HG03378 (cell line): Measurements from ENCODE around the gene MYOT.
A peak's percentile ranks its signal among the peaks of the same experiment; 100 is the strongest.
"Not testable (repeated sequence)": the region's sequence is repeated elsewhere in the genome, so short reads cannot be mapped to it uniquely, and the experiment has no call there.

Source experiments
- ATAC-seq: cut with Tn5 transposase; IDR thresholded peaks from one replicate; pipeline ENCODE4 v1.9.1; 2021; ENCODE audit warnings: mild to moderate bottlenecking, moderate library complexity; ENCODE audit not compliant: unreplicated experiment

MYOT gene

DNA sequence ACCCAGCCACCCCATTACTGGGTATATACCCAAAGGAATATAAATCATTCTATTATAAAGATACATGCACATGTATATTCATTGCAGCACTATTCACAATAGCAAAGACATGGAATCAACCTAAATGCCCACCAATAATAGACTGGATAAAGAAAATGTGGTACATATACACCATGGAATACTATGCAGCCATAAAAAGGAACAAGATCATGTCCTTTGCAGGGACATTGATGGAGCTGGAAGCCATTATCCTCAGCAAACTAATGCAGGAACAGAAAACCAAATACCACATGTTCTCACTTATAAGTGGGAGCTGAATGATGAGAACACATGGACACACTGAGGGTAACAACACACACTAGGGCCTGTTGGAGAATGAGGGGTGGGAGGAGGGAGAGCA lies 14.5 kb upstream of the MYOT start:
- not testable (repeated sequence) for ATAC-seq

DNA sequence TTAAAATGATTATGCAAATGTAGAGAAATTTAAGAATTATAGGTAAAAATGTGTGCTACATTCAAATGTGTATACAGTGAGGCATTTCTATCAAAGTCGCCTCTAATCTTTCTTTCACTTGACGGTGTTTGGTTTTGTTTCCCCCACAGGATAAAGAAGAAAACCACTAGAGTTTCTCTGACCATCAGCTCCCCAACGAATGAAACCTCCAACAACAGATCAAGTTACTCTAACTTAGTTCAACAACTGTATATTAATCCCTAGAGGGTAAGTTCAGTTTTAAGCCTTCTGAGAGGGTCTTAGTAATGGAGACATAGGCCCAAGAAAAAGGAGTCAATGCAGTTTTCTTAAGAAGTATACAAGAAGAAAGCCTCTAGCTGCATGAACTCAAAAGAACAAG lies 11.5 kb upstream of the MYOT start:
- ATAC-seq, result no peak

DNA sequence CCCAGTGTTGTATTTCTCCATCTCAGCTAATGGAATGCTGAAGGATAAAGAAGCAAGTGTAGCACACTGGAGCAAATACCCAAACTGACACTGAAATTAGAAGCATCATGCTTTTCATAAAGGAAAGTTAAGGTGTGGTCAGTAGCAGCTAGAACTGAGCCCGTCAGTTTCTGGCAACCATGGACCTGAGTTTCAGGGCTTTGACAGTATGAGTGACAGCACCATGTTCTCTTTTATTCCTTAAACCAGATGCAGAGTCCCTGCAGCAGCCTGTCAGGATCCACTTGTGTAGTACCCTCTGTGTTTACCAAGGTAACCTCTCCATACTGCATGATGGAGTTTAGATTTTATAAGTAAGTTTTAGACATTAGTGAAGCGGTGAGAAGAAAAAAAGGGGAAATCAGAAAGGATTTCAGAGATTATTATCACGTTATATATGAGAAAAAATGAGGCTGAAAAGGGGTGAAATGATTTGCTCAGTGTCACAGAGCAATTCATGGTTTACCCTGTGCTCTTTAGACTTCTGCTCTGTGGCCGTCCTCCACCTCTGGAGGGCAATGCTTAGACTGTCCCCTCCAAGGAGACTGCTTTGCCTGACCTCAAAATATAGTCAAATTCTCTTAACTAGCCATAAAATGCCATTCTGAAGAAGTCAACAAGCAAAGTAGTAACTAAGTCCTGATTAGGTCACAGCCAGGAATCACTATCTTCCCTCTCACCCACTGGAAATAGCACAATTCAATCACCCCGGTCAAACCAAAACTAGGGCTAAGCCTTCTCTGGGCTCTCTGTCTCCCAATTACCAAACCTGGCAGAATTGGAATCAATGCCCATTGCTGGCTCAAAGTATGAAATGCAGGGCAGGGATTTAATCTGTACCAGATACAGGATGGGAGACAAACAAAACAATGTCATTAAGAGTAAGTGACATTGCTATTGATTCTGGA lies 10.5 kb upstream of the MYOT start:
- no peak for ATAC-seq

DNA sequence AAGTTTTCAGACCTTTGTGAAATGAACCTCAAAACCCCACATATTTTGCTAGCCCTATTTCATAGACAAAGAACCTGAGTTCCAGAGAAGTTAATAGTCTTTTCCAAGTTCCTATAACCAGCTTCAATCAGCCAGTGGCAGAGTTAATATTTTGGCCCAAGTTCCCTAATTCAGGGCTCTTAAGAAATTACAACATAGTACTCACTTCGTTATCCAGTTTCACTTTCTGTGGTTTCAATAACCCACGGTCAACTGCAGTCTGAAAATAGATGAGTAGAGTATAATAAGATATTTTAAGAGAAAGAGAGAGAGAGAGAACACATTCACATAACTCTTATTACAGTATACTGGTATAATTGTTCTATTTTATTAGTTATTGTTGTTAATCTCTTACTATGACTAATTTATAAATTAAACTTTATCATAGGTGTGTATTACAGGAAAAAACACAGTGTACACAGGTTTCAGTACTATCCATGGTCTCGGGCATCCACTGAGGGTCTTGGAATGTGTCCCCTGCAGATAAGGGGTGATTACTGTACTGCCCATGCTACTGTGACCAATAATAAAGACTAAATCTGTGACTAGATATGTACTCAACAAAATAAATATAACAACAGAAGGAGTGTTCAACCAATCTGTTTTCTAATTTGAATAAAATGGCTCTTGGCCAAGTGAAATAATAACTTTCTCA lies 9.3 kb upstream of the MYOT start:
- peak; percentile 84 for ATAC-seq

DNA sequence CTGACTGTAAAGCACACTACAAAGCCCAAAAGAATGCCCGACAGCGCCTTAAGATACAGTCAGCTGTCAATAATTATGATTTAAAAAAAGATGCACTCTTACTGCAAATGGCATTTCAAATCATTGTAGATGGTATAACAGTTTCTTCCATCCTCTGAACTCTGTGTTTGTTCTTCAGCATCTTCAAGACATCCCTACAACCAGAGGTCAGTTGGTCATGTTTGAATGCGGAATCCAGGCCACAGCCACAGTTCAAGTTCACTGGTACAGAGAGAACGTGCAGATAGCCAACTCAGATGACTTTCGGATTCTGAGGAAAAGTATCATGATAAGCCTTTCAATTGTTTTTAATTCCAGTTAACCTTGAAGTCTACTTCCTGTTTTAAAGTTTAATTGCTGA lies 8.7 kb upstream of the MYOT start:
- ATAC-seq, result no peak

DNA sequence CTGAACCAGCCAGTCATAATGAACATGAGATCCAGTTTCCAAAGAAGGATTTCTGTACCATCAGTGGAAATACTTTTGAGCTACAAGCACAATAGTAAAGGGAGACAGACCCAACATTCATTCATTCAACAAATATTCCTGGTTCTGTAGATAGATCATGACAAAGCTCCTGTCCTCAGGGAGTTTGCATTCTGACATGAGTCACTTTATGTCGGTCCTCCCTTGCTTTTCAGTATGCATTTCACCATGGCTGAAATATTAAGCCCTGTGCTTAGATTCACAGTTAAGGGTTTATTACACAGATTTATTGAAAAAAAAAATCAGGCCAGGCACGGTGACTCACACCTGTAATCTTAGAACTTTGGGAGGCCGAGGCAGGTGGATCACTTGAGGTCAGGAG lies 5.4 kb upstream of the MYOT start:
- no peak for ATAC-seq

DNA sequence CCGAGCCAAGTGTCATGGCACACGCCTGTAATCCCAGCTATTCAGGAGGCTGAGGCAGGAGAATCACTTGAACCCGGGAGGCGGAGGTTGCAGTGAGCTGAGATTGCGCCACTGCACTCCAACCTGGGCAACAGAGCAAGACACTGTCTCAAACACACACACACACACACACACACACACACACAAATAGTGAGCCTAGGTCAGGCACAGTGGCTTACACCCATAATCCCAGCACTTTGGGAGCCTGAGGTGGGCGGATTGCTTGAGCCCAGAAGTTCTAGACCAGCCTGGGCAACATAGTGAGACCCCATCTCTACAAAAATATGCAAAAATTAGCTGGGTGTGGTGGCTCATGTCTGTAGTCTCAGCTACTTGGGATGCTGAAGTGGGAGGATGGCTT lies 4.0 kb upstream of the MYOT start:
- ATAC-seq, result not testable (repeated sequence)

DNA sequence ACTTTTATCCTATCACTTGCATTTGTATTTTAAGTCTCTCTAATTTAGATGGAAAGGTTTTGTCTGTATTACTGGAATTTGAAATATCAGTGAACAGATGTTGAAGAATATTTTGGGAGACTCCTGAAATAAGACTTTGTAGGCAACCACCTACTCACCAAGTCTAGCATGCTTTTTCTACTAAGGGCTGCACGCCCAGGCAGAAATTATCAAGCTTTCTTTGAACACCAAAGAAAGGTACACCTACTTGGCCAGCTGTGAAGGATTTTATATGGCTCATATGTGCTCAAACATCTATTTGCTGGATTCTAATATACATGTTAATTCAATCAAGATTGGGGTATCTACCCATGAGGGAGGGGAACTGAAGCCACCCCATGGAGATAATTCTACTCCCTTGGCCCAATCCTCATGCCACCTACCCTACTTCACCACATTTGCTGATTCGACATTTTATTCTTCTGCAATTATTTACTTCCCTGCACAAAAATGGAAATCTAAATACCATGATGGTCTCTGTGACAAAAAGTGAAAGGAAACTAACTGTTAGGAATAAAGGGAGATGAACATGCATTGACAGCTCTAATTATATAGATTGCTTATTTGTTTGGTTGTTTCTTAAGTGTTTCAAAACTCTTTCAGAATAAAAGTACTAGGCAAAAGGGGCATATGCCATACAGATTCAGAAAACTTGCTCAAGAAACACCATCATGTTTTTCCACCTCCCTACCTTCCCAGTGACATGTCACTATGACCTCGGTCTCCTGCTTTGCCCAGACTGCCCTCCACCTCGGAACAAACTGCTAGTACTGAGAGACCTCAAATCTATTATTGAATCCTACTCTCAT lies 895 bp upstream of the MYOT start:
- no peak for ATAC-seq

DNA sequence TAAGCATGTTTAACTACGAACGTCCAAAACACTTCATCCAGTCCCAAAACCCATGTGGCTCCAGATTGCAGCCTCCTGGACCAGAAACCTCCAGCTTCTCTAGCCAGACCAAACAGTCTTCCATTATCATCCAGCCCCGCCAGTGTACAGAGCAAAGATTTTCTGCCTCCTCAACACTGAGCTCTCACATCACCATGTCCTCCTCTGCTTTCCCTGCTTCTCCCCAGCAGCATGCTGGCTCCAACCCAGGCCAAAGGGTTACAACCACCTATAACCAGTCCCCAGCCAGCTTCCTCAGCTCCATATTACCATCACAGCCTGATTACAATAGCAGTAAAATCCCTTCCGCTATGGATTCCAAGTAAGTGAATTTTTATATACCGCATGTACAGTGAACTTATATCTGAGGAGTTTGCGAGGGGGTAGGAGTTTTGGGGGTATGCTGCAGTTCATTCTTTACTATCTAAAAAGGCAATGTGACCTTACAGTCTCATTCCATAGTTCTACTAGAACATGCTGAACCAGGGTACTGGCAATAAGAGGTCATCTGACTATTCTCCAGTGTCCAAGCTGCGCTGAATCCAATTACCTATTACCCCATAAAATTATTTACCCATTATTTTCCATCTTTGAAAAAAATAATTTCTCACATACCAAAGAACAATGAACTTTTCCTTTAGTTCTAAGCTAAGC lies 3.1 kb downstream of the MYOT start:
- no peak for ATAC-seq

DNA sequence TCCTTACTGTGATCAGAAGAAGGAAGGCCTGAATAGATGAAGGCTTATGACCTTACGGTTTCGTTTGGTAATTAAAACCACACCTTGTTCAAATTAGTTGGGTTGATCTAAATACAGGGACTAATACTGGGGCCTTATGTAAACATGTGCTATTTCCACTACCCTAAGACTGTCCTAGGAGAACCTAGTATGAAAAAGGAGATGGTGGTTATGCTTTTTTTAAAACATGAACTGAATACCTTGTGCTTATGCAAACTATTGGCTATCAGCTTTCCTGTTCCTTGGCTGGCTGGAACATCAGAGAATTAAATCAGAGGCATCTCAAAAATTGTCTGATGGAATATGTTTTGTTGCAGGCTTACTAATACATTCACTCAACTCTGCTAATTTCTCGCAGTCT lies 3.9 kb downstream of the MYOT start:
- ATAC-seq, result no peak

DNA sequence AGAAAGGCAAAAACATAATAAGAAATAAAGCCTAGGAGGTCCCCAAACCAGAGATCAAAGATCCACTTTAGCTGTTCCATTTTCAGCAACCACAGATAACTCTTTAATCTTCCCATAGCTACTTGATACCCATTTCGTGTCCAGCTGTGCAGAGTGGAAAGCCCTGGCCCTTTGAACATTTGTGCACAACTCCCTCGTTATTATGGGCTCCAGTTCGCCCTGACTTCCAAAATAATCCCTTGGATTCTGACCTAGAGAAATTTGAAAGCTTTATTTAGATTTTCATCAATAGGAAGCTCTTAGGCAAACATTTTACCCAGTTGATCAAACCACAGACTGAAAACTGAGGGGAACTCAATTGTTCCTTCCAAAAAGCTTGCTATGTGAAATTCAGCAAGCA lies 4.8 kb downstream of the MYOT start:
- ATAC-seq, result no peak

DNA sequence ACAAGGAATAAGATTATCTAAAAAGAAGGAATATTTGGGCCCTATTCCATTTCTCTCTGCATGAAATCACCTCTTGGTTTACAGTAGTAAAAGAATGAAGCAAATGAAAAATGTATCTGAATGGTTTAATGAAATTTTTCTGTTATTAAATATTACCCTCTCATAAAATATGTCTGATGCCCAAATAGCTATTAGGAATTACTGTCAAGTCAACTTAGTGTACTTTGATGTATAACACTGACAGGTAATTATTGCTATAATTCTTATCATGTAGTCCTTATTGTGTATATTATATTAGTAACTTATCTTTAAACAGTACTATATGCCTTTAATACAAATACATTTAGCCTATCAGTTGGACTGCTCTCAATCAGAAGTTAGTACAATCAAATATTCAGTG lies 8.4 kb downstream of the MYOT start:
- no peak for ATAC-seq

DNA sequence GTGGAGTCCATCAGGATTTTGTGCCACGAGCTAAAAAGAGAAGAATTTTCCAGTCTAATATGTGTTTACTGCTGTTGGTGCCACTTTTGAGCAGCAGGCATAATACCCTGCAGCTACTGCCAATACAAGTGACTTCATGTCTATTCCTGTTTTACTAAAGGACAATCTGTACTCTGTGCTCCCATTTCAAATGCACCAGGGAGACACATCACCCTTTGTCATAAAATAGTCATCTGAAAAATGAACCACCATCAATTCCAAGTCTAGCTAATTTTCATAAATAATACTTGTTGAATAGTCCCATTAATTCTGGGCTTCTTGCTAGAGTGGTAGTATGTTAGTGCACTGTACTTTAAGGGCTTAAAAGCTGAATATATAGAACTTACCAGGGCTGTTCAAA lies 12.7 kb downstream of the MYOT start:
- ATAC-seq, result no peak

DNA sequence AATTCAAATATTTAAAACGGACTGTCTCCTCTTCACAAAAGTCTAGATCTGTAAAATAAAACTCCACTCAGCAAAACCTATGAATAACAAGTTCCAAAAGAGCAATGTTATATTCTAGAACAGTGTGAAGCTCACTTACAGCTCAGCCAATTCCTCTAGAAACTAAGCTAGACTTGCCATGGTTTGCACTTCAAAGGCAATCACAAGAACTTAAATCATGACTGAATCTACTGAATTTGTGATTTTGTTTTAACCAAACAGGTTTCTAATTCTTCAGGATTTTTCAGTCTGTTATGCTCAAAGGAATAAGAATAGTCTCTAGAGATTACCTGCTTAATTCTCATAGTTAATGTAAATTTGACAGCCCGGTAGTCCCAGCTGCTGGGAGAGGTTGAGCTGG lies 20.2 kb downstream of the MYOT start:
- no peak for ATAC-seq

DNA sequence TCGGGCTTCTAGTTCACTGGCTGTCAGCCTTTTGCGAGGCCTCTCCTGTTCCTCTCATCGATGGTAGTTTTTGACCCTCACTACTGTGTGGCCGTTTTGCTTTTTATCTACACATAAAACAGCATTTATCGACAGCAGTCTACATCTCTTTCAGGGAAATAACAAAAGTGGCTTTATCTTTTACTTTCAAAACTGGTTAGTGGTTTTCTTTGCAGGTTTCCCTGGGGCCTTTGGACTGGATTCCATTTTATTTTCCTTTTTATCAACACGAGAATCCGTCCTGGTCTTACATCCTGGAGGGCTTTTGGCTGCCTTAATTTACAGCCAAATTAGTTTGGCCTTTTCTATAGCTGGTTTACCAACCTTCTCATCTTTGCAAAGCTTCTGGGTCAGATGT lies 20.8 kb downstream of the MYOT start:
- ATAC-seq, result no peak

DNA sequence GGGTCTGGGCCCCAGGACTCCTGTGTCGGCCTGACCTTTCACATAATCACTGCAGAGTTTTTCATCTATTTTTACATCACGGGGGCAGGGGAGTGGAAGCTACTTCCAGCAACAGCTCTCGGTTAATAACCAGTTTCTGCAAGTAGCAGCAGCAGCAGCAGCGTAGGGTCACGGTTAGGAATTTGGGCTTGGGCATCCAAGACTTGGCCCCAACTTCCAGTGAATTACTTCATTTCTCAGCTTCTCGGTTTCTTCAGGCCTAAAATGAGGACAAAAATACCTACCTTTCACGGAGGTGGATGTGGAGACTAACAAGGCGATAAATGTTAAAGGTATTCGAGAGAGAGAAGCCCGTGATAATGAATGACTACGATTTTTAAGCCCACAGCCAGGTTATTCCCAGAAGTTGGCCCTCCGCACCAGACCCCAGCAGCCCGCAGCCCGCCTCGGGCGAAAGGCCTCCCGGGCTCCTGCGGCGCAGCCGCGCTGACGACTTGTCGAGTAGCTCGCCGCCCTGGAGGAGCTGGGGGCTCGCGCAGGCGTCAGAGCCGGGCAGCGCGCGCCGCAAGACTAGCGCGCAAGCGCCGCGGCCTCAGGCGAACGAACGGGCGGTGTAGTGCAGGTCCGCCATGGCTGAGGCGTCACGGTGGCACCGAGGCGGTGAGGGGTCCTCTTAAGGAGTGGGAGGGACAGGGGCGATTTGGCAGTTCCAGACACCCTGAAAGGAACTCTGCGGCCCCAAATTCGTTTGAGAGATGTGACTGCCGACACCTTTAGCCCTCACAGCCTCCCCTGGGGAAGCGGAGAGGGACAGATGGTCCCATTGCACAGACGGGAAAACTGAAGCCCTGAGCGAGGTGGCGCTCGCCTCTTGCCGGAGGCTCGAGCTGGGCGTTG lies 21.5 kb downstream of the MYOT start, which contains the start of gene PKD2L2:
Gene PKD2L2 (plus strand): TSS at position 595 of the 897 bp plus-strand sequence. CDS start 35 bp downstream, at position 630.
- ATAC-seq, result peak; percentile 66

DNA sequence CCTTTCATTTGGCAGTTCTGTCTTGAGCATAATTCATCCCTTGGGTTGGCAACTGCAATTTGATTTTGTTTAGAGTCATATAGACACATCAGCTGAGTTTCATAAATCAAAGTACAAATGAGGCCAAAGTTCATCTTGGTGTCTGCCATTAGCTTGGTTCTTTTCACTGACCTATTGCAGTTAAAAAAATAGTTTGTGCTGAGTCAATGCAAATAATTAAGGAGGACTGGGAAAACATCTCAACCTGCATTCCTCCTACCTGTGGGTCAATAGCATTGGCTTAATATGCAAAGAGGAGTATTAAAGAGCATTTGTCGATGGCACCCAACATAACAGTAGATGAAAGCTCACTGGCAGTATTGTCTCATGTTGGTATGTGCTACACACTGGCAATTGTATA lies 23.2 kb downstream of the MYOT start:
- ATAC-seq, result no peak

DNA sequence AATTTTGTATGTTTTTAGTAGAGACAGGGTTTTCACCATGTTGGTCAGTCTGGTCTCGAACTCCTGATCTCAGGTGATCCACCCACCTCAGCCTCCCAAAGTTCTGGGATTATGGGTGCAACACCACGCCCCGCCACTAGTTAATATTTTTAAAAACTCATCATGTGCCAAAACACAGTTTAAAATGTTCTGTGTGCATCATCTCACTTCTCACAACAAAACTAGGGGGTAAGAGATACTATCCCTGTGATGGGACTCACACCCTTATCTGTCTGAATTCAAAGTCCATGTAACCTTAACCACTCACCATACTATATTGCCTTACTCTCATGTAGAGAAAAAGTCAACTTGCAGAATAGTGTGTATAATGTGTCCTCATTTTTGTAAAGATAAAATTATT lies 24.2 kb downstream of the MYOT start:
- no peak for ATAC-seq

DNA sequence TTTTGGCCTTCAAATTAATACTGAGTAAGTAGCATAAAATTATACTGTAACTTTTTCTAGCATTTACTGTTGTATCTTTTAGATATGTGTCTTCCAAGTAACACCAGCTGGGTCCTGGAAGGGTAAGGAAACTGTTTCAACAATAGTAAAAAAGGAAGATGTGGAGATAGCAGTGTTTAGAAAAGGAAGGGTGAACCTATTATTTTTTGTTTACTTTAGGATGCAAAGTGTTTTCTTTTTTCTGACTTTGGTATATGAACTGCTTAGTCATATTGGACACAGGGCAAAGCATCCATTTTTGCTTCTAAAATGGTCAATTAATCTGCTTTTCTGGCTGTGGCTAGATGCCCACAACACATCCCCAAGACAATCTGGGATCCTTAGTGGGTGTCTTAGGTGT lies 26.9 kb downstream of the MYOT start:
- no peak for ATAC-seq

DNA sequence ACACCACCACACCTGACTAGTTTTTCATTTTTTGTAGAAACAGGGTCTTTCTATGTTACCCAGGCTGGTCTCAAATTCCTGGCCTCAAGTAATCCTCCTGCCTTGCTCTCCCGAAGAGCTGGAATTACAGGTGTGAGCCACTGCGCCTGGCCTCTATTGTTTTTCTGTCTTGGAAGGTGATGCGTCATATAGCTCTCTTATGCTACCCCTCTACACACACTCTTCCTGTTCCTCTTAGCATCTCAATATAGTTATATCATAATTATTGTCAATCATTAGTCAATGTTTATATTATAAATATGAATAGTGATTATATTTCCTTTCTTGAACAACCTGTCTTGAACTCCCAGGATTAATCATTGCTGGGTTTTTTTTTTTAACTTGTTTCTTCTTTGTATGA lies 28.9 kb downstream of the MYOT start:
- ATAC-seq, result no peak
